SK-N-SH treated with all-trans-retinoic acid at 6 μM for 48 hours (cell line): ENCODE measurements around the gene PTN.

Source experiments
- CREB5 ChIP-seq: fragments of 250-450 bp; sonication (Bioruptor Pico); IDR thresholded peaks from 2 replicates; pipeline ENCODE4 v1.5.1; 2020; ENCODE audit warnings: low read depth, mild to moderate bottlenecking, moderate library complexity
- TCF4 ChIP-seq: fragments of 250-450 bp; sonication (Bioruptor Pico); IDR thresholded peaks from 2 replicates; pipeline ENCODE4 v1.8.0; 2021; ENCODE audit warnings: mild to moderate bottlenecking, moderate library complexity, borderline replicate concordance
- ZNF8 ChIP-seq: fragments of 450-650 bp; formaldehyde crosslinking; IDR thresholded peaks from 2 replicates; pipeline ENCODE4 v1.5.0; 2020; ENCODE audit warnings: mild to moderate bottlenecking, moderate library complexity

- TF ChIP-seq ZNF8 (no peak), CREB5 (CRISPR knock-in tag) (no peak), TCF4 (CRISPR knock-in tag) (no peak)
Observed at GRCh38 chr7:137342265-137342664, 1.3 kb downstream of the PTN start.
